ENCODE measurements around the gene SMPD4. TPM values are rescaled to one million over a fixed set of nuclear protein-coding genes. Genes with fewer than 3 reads are reported as not detected.
A peak's percentile ranks its signal among the peaks of the same experiment; 100 is the strongest.
"Not testable (repeated sequence)": the region's sequence is repeated elsewhere in the genome, so short reads cannot be mapped to it uniquely, and the experiment has no call there.

The SMPD4 gene
- total and polyA plus RNA-seq, 2 experiments from 2014 or later, result 41.8 to 44.6 TPM

DNA sequence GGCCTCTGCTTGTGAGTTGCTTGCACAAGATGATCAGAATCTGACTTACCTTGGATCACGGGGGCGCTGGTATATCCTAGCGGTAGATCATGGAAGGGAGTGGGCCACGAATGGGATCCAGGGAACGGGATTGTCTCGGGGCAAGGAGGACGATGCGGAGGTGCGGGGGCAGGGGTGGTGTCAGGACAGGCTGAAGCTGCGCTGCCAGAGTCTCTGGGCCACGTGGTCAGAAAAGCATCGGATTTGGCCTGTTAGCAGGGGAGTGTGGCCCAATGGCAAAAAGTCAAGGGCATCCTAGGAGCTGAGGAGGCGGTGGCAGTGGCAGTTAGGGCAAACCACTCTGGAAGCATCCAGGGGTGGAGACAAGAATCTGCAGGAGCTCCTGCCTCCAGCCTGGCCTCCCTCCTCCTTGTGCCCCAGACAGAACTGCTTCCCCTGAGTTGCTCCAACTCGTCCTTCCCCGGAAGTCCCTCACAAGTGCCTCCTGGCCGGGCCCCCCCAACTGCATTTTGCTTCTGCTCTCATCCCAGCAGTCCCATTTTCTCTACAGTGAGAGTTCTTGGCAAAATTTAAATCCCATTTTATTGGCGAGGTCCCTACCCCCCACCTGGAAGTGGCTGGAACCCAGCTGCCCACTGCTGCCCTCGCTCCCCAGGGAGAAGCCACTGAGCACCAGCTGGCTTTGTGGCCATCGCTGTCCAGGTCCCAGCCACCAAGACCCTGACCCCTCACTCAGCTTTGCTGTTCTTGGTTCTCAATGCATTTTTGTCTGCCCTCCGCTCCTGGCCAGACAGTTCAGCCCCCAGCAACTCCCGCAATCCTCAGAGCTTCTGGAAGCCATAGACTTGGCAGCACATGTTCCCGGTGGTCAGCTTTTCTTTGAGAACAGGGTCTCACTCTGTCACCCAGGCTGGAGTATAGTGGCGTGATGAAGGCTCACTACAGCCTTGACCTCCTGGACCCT is 30.9 kb downstream of the SMPD4 start:
- no peak for DNase-seq (ENCODE audit: low read depth in 1 of 2, low spot score in 1 of 2)

DNA sequence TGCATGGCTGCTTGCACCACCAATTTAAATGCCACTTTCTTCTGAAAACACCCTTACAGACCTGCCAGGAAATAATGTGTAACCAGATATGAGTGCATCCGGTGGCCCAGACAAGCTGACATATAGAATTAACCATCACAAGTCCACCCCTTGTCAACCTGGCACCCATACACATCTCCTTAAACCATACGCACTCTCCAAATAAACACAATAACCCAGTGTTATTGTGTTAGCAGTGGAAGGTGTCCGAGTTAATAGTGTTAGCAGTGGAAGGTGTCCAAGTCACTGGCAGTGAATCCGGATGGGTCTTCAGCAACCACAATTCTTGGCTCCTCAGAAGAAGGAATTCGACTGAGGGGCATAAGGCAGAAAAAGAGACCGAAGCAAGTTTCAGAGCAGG is 32.9 kb downstream of the SMPD4 start:
- not testable (repeated sequence) for DNase-seq (ENCODE audit: low read depth in 1 of 2, low spot score in 1 of 2); H3K27ac ChIP-seq; H3K4me3 ChIP-seq

More for the DNA sequence above, 30.9 kb downstream of the SMPD4 start:
- Histone ChIP-seq H3K9me3 (ENCODE audit: low read depth) (no peaks in the 10 kb centered on the region), H3K4me1 (ENCODE audit: low read depth) (no peaks in the 10 kb centered on the region), H3K36me3 (no peaks in the 10 kb centered on the region), H3K27ac (no peak overlapping the region), H3K4me3 (no peak overlapping the region), H3K27me3 (no peaks in the 10 kb centered on the region)
- TF ChIP-seq, protein P1, sequence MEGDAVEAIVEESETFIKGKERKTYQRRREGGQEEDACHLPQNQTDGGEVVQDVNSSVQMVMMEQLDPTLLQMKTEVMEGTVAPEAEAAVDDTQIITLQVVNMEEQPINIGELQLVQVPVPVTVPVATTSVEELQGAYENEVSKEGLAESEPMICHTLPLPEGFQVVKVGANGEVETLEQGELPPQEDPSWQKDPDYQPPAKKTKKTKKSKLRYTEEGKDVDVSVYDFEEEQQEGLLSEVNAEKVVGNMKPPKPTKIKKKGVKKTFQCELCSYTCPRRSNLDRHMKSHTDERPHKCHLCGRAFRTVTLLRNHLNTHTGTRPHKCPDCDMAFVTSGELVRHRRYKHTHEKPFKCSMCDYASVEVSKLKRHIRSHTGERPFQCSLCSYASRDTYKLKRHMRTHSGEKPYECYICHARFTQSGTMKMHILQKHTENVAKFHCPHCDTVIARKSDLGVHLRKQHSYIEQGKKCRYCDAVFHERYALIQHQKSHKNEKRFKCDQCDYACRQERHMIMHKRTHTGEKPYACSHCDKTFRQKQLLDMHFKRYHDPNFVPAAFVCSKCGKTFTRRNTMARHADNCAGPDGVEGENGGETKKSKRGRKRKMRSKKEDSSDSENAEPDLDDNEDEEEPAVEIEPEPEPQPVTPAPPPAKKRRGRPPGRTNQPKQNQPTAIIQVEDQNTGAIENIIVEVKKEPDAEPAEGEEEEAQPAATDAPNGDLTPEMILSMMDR (IDR thresholded peaks at IDR 0.05; ENCODE audit: low read depth, low read length), result no peak

DNA sequence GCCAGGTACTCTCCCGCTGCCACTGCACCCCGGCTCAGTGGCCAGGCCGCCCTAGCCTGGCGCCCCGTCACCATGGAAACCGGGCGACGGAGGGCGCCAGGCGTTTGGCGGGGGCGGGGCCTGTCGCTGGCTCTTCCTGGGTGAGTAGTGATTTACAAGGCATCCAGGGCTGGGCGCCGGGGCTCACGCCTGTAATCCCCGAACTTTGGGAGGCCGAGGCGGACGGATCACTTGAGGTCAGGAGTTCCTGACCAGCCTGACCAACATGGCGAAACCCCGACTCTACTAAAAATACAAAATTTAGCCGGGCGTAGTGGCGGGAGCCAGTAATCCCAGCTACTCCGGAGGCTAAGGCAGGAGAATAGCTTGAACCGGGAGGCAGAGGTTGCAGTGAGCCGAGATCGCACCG is 36.4 kb downstream of the SMPD4 start, which contains the start of gene CCDC74B:
TSS of gene CCDC74B (minus strand) at position 107 of the 409 bp plus-strand sequence. CDS start 116 bp downstream, outside the sequence.
- not testable (repeated sequence) for H3K4me1 ChIP-seq (ENCODE audit: low read depth); H3K27me3 ChIP-seq; H3K9me3 ChIP-seq (ENCODE audit: low read depth); H3K36me3 ChIP-seq; H3K27ac ChIP-seq
- peak; percentile 41 to 71 for DNase-seq (ENCODE audit: low read depth in 1 of 2, low spot score in 1 of 2)
- peak within 1 kb of the TSS; percentile 27 for H3K4me3 ChIP-seq

More for the DNA sequence above, 32.9 kb downstream of the SMPD4 start:
- H3K27me3 ChIP-seq; H3K36me3 ChIP-seq; H3K9me3 ChIP-seq (ENCODE audit: low read depth); H3K4me1 ChIP-seq (ENCODE audit: low read depth): not testable (repeated sequence)

DNA sequence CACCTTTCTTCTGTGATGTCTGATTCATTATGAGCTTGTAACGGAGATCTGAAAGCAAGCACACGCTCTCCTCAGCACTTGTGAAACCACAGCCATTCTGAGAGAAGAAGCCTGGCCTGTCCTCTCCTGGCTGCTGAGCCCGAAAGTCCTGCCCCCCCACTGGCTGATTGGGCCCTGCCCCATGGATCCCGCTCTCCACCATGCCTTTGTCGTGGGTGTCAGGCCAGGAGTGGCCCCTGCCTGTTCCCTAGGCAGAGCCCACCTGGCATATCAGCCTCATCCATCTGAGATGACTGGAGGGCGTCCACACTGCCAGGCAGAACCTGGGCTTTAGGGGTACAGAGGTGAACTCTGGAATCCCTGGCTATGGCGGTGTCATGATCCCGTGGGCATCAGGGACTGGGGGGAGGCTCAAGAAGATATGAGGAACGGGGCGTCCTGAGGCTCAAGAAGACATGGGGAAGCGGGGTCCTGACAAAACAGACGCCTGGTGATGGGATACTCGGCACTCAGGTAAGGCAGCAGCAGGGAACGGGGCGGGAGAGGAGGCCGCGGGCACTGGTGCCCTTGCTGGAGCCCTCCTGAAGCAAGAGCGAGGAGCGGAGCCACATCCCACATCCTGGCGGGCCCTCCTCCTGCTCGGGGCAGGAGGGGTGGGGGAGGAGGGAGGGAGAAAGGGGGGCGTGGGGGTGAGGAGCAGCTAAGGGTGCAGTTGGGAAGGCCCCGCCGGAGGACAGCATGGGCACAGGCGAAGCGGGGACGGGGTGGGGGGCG is 37.9 kb downstream of the SMPD4 start:
- H3K36me3 ChIP-seq; H3K9me3 ChIP-seq (ENCODE audit: low read depth); H3K27ac ChIP-seq; H3K4me1 ChIP-seq (ENCODE audit: low read depth); H3K27me3 ChIP-seq; H3K4me3 ChIP-seq: not testable (repeated sequence)
- DNase-seq (ENCODE audit: low read depth in 1 of 2, low spot score in 1 of 2), result peak in 1 of 2 donors; percentile 16

DNA sequence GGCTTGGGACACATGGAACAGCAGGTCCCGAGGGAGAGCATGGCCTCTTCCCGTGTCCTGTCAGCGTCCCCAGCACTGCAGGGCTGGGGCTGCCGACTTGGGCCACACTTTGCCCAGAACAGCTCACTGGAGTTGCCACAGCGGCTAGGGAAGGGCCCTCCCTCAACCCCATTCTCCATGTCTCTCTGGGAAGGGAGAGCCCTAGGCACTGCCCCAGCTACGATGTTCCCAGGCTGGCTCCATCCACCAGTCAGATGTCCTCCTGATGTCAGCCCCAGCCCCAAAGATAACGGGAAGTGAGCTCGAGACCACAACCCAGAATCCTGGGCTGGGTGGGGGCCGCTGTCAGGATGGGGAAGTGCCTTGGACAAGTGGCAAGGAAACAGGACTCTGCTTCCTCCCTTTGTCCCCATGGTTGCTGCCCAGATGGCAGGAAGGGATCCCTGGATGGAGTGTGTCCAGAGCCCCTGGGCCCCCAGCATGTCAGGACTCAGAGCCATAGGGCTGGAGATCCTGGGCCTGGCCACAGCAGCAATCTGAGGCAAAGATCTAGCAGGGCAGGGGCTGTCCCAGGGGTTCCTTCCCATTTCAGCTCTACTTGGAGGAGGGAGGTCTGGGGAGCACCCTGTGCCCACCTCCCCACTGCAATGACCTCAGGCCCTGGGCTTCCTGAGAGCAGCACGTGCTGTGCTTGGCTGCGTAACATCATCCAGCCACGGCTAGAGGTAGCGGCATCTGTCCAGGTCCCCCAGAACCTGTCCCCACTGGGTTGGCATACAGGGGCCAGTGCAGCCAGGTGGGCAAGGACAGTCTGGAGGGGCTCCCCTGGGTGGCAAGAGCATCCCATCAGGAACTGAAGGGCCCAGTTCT is 38.8 kb downstream of the SMPD4 start:
- H3K36me3 ChIP-seq; DNase-seq (ENCODE audit: low read depth in 1 of 2, low spot score in 1 of 2); H3K4me3 ChIP-seq; H3K9me3 ChIP-seq (ENCODE audit: low read depth); H3K27me3 ChIP-seq; H3K4me1 ChIP-seq (ENCODE audit: low read depth); H3K27ac ChIP-seq: not testable (repeated sequence)

DNA sequence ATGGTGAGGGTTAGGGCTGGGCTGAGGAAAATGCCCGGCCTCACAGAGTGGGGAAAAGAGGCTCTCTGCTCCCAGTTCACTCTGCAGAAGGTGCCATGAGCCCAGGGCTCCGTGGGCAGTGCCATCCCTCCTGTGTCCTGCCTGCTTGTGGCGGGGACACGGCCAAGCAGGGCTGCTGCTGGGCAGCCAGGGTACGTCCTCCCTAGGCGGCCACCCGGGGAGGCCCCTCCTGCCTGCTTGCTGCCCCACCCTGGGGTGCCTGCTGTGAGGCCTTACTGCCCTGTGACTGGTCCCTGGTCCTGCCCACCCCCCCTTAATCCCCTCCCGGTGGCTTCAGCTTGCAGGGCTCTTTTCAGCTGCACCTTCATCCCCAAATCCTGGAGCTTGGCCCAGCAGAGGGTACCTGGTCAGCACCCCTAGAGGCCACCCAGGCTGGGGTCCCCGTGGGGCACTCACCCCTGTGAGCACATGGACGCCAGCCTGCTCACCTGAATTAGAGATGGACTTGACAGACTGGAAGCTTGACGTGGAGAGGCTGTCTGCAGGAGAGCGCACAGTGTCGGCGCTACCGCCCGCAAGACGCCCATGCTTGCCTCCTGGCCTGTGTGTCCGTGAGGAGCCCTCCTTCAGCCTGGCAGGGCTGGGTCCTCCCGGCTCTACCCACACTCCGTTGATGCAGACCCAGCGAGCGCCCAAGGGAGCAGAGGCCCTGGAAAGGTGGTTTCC is 39.6 kb downstream of the SMPD4 start:
- not testable (repeated sequence) for H3K9me3 ChIP-seq (ENCODE audit: low read depth); H3K27me3 ChIP-seq; H3K4me1 ChIP-seq (ENCODE audit: low read depth); H3K36me3 ChIP-seq; DNase-seq (ENCODE audit: low read depth in 1 of 2, low spot score in 1 of 2); H3K4me3 ChIP-seq; H3K27ac ChIP-seq

DNA sequence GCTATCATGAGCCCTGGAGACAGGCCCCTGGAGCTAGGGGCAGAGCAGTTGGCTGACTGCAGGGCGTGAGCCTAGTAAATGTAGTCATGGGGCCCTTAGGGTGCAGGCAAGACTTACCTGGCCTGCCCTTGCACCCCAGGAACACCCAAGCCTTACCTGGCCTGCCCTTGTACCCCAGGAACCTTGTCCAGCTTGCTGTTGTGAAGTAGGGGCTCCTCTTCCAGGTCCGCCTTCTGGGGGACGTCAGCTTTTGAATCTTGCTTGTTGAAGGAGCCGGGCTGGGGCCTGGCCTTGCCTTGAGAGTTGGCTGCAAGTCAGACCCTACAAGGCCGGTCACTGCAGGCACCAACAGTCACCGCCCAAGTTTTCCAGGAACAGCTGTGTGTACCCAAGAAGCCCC is 40.4 kb downstream of the SMPD4 start:
- not testable (repeated sequence) for H3K36me3 ChIP-seq; H3K4me3 ChIP-seq; DNase-seq (ENCODE audit: low read depth in 1 of 2, low spot score in 1 of 2); H3K4me1 ChIP-seq (ENCODE audit: low read depth); H3K27ac ChIP-seq; H3K9me3 ChIP-seq (ENCODE audit: low read depth); H3K27me3 ChIP-seq

DNA sequence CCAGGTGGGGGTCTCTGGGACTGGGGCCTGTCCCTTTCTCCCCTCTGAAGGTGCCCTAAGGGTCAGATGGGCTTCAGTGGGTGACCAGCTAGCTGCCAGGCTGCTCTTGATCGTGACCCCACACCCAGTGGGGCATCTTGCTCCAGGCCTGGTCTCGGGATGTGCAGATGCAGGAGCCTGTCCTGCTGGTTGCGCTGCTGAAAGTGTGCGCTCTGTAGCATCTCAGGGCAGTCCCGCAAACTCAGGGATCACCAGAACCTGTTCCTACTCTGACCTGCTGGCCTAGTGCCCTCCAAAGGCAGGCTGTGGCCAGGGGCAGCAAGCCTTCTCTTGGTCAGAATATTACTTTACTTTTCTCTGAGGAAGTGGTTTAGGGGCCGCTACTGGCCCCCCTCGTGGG is 40.9 kb downstream of the SMPD4 start:
- not testable (repeated sequence) for H3K4me3 ChIP-seq; DNase-seq (ENCODE audit: low read depth in 1 of 2, low spot score in 1 of 2); H3K9me3 ChIP-seq (ENCODE audit: low read depth); H3K27ac ChIP-seq; H3K27me3 ChIP-seq; H3K4me1 ChIP-seq (ENCODE audit: low read depth); H3K36me3 ChIP-seq

DNA sequence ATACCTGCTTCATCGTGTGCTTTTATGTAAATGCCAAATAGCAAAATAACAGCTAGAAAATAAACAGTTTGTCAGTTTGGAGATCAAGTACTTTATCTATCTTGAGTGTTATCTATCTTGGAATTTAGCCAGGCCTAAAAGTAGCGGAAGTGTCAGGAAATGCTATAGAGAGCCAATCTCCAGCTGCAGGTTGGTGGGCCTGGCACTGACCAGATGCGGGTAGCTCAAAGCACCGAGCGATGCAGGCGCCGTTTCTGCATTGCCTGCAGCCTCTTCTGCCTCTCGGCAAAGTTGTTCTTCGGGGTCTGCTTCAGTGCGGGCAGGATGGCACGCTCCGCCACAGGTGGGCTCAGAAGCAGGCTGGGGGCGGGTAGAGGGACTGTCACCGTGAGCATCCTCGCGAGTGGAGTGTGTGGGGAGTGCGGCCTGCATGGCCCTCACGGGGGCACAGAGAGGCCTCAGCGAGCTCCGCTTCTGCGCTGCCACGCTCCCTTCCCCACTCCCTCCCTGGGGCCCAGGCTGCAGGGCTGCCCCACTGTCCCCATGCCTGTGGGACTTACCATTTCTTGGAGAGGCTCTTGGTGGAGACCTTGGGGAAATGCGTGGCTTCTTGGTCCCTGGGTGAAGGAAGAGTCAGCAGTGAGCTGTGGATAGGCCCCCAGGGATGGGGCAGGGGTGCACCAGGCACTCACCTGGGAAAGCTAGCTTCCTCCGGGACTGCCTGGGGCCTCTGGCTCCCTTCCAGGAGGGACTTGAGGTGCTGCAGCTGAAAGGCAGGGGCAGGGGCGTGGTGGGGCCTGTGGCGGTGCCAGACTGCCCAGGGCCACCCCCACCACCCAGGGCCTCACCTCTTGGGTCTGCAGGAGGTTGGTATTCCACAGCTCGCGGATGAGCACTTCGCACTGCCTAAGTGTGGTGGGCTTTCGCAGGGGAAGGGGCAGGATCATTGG is 41.8 kb downstream of the SMPD4 start:
- DNase-seq (ENCODE audit: low read depth in 1 of 2, low spot score in 1 of 2); H3K27me3 ChIP-seq; H3K27ac ChIP-seq; H3K9me3 ChIP-seq (ENCODE audit: low read depth); H3K36me3 ChIP-seq; H3K4me3 ChIP-seq; H3K4me1 ChIP-seq (ENCODE audit: low read depth): not testable (repeated sequence)

DNA sequence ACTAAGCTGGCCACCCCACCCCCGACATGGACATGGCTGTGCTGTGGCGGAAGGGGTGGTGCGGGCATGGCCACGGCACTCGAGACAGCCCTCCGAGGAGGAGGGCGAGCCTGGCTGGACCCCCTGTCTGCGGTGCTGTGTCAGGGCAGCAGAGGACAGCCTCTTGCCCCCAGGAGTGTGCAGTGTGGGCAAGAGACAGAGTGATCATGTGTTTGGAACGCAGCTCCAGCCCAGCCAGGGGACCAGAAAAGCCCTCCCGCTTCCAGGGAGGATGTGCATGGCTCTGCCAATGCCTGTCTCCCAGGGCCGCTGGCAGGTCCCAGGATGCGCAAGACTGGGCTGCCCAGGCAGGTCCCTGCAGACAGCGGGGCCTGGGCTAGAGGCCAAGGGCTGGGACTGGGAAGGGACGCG is 42.6 kb downstream of the SMPD4 start:
- not testable (repeated sequence) for H3K36me3 ChIP-seq; H3K27ac ChIP-seq; H3K4me1 ChIP-seq (ENCODE audit: low read depth); H3K9me3 ChIP-seq (ENCODE audit: low read depth); H3K4me3 ChIP-seq; DNase-seq (ENCODE audit: low read depth in 1 of 2, low spot score in 1 of 2); H3K27me3 ChIP-seq

DNA sequence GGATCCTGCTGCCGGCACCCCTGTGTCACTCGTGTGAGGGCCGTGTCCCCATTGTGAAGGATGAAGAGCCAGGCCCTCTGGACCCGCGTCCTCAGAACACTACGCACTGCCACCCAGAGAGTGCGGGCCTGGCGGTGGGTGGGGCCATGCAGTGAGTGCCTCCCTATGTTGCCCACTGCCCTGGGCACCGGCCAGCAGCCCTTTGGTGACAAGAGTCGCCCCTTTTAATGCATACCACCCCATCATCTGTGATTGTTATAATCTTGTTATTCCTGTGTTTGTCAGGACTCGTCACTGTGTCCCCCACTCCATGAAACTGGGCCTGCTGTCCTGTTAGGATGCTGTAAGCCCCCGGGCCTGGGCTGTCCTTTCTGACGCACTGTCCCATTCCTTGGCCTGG is 43.1 kb downstream of the SMPD4 start:
- not testable (repeated sequence) for H3K9me3 ChIP-seq (ENCODE audit: low read depth); H3K36me3 ChIP-seq; H3K4me3 ChIP-seq; DNase-seq (ENCODE audit: low read depth in 1 of 2, low spot score in 1 of 2); H3K27me3 ChIP-seq; H3K4me1 ChIP-seq (ENCODE audit: low read depth); H3K27ac ChIP-seq

Measured in cardiac muscle cell (in vitro differentiated cells and primary cell).